ENCODE data around the gene SH3BP4. TPM values are rescaled to one million over a fixed set of nuclear protein-coding genes. Genes with fewer than 3 reads are reported as not detected.
A peak's percentile ranks its signal among the peaks of the same experiment; 100 is the strongest.

SH3BP4 gene
- total RNA-seq, 1 donor from 2014 or later, result 53.4 TPM

DNA sequence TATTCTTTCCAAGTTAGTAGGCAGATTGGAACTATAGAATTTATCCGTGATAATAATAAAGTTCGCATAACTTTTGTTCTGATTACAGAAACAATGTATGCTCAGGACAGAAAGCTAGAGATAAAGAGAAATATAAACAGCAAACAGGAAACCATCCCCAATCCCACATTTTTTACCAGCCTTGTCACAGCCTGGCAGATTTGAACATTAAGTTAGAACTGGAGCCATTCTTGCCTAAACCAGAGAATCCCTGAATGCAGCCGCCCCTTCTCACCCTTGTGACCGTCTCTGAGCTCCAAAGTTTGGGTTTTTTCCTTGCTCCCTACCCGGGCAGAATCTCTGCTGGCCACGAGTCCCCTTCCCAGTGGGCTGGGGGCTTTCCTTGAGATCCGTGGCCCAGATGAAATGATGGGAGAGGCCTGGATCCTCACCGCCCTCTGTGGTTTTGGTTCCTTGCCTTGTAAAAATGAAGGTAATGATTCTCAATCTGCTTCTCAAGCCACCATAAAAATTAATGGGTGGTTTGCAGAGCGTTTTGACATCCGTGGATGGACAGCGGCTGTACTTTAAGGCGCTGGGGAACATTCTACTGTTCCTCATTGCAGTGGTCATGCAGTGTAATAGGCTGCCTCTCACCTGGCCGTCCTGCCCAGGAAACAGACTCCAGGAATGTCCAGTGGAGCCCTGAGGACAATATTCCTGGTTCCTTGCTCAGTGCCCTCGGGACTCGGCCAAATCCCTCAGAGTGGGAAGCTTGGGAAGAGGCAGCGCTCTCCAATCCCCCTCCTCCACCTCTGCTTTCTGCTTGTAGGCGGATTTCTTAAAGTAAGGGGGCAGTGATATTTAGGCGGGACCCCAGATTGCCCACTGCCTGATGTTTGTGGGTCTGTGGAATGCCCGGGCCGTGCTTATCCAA is 1.6 kb downstream of the SH3BP4 start:
- peak; percentile 43 for DNase-seq (ENCODE audit: low spot score)
- peaks cover 66% of the 10 kb centered on the region for H3K4me1 Mint-ChIP-seq
- Histone ChIP-seq H3F3A (ENCODE audit: low read depth) (peaks cover 32% of the 10 kb centered on the region), H3K9me3 (ENCODE audit: low read depth) (no peaks in the 10 kb centered on the region), H3K79me2 (ENCODE audit: low read depth) (peaks cover 68% of the 10 kb centered on the region), H3K4me3 (peak overlapping the region; percentile 99), H3K27ac (peak overlapping the region; percentile 1), H3K9ac (peak overlapping the region; percentile 74), H3K36me3 (no peaks in the 10 kb centered on the region), H2AFZ (replicated peaks) (no peak overlapping the region), H4K20me1 (ENCODE audit: low read depth) (peaks cover 60% of the 10 kb centered on the region), H3K27me3 (peaks cover 11% of the 10 kb centered on the region), H3K4me2 (peak overlapping the region; percentile 96), H3K4me1 (peaks cover 62% of the 10 kb centered on the region)
- peak overlapping the region; percentile 94 for H3K4me3 Mint-ChIP-seq
- peak overlapping the region; percentile 96 for H3K27ac Mint-ChIP-seq
- H3K9me3 Mint-ChIP-seq, result peaks cover 10% of the 10 kb centered on the region
- H3K36me3 Mint-ChIP-seq, result peaks cover 18% of the 10 kb centered on the region
- peaks cover 11% of the 10 kb centered on the region for H3K27me3 Mint-ChIP-seq (ENCODE audit: insufficient read depth, low read depth)
- TF ChIP-seq EZH2 (IDR thresholded peaks at IDR 0.05), result no peak
- TF ChIP-seq EZH2phosphoT487 (IDR thresholded peaks at IDR 0.05), result no peak
- TF ChIP-seq CTCF (IDR thresholded peaks at IDR 0.05), result no peak

DNA sequence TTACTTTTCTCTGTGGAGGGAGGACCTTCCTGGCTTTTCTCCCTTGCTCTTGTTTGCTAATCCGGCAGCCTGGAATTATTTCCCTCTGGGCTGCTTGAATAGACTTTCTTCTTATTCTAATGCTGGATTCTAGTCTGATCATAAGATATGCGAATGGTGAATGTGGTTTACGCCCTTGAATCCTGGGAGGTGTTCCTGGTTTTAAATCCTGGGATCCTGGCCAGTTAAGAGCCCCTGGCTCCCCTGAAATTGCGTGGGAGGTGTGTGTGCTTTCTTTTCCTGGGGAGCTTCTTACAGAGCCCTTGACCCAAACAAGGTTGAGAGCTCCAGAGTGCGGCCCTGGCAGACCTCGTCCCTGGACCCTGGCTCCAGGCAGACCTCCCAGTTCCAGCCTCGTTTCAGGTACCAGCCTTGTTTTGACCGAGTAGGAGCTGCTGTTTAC is 2.8 kb downstream of the SH3BP4 start:
- Histone ChIP-seq H4K20me1 (ENCODE audit: low read depth) (peaks cover 72% of the 10 kb centered on the region), H3K9me3 (ENCODE audit: low read depth) (no peaks in the 10 kb centered on the region), H3K4me1 (peaks cover 72% of the 10 kb centered on the region), H3K27ac (peak overlapping the region; percentile 2), H2AFZ (replicated peaks) (no peak overlapping the region), H3K27me3 (peaks cover 11% of the 10 kb centered on the region), H3K4me3 (peak overlapping the region; percentile 99), H3F3A (ENCODE audit: low read depth) (peaks cover 32% of the 10 kb centered on the region), H3K79me2 (ENCODE audit: low read depth) (peaks cover 80% of the 10 kb centered on the region), H3K9ac (no peak overlapping the region), H3K36me3 (no peaks in the 10 kb centered on the region), H3K4me2 (peak overlapping the region; percentile 96)
- H3K27ac Mint-ChIP-seq, result peak overlapping the region; percentile 80
- peaks cover 29% of the 10 kb centered on the region for H3K36me3 Mint-ChIP-seq
- H3K4me1 Mint-ChIP-seq, result peaks cover 73% of the 10 kb centered on the region
- TF ChIP-seq EZH2phosphoT487 (IDR thresholded peaks at IDR 0.05) (no peak), CTCF (IDR thresholded peaks at IDR 0.05) (no peak), EZH2 (IDR thresholded peaks at IDR 0.05) (no peak)
- H3K27me3 Mint-ChIP-seq (ENCODE audit: insufficient read depth, low read depth), result peaks cover 9% of the 10 kb centered on the region
- H3K9me3 Mint-ChIP-seq, result peaks cover 19% of the 10 kb centered on the region
- H3K4me3 Mint-ChIP-seq, result peak overlapping the region; percentile 94
- peak; percentile 64 for DNase-seq (ENCODE audit: low spot score)

DNA sequence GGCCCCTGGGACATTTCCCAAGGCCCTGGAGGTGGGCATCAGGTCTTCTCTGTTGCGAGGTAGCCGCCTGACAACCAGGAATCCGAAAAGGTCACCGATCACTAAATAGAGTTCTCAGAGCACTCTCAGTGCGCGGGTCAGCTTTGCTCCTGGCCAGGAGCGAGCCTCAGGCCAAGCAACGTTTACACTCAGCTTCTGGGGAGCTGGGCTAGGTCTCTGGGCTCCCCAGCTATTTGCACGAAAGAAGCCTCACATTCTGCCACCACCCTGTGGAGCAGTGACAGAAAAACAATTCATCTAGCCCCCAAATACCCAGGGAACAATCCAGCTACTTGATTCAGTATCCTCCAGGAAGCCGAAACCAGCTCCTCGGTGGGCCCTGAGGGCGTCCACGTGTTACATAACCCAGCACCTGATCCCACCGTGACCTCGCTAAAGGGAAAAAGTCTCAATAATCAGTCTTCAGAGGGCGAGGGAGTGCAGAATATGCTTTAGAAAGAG is 3.3 kb downstream of the SH3BP4 start:
- DNase-seq (ENCODE audit: low spot score), result peak; percentile 50
- peaks cover 78% of the 10 kb centered on the region for H3K4me1 ChIP-seq
- peak overlapping the region; percentile 96 for H3K4me2 ChIP-seq
- Mint-ChIP-seq H3K9me3 (peaks cover 22% of the 10 kb centered on the region), H3K4me1 (peaks cover 70% of the 10 kb centered on the region), H3K4me3 (peak overlapping the region; percentile 94), H3K36me3 (peaks cover 31% of the 10 kb centered on the region), H3K27ac (peak overlapping the region; percentile 80), H3K27me3 (ENCODE audit: insufficient read depth, low read depth) (peaks cover 9% of the 10 kb centered on the region)
- H3K79me2 ChIP-seq (ENCODE audit: low read depth), result peaks cover 86% of the 10 kb centered on the region
- H3K27ac ChIP-seq, result no peak overlapping the region
- no peak overlapping the region for H3K9ac ChIP-seq
- H3K36me3 ChIP-seq, result no peaks in the 10 kb centered on the region
- peaks cover 38% of the 10 kb centered on the region for H3F3A ChIP-seq (ENCODE audit: low read depth)
- peaks cover 78% of the 10 kb centered on the region for H4K20me1 ChIP-seq (ENCODE audit: low read depth)
- no peak overlapping the region for H2AFZ ChIP-seq (replicated peaks)
- no peak for TF ChIP-seq EZH2 (IDR thresholded peaks at IDR 0.05)
- no peak for TF ChIP-seq CTCF (IDR thresholded peaks at IDR 0.05)
- TF ChIP-seq EZH2phosphoT487 (IDR thresholded peaks at IDR 0.05), result no peak
- H3K27me3 ChIP-seq, result peaks cover 11% of the 10 kb centered on the region
- peak overlapping the region; percentile 99 for H3K4me3 ChIP-seq
- no peaks in the 10 kb centered on the region for H3K9me3 ChIP-seq (ENCODE audit: low read depth)

All from neural progenitor cell (in vitro differentiated cells).